M059J (cell line): ENCODE data around the gene SLC25A3. TPM values are rescaled to one million over a fixed set of nuclear protein-coding genes. Genes with fewer than 3 reads are reported as not detected.
"Not testable (repeated sequence)": the region's sequence is repeated elsewhere in the genome, so short reads cannot be mapped to it uniquely, and the experiment has no call there.

Source experiments
- DNase-seq: peaks from one replicate; pipeline ENCODE4 v3.0.0-alpha.2; 2012; ENCODE audit warnings: low read depth
- total RNA-seq: library from RNA; depleted of rRNA; stranded (reverse); fragments of >200 nt; shearing (Covaris generic); gene quantifications from 2 replicates; pipeline ENCODE4 v1.2.3, GENCODE V29; 2014; rRNA removed

SLC25A3 gene
- 560 and 563 TPM in 2 replicates for total RNA-seq

- DNase-seq: peak; percentile 96
Observed at GRCh38 chr12:98593351-98594049, at the start of gene SLC25A3. TSS of gene SLC25A3 (plus strand) at chr12:98593686. CDS start at chr12:98593979, 293 bp downstream.

- no peak for DNase-seq
Observed at GRCh38 chr12:98543701-98544100, 49.8 kb upstream of the SLC25A3 start.

- peak; percentile 16 for DNase-seq
Observed at GRCh38 chr12:98544751-98545150, 48.7 kb upstream of the SLC25A3 start.

GRCh38 chr12:98549371-98550110, 43.9 kb upstream of the SLC25A3 start:
- no peak for DNase-seq

GRCh38 chr12:98551787-98552186, 41.7 kb upstream of the SLC25A3 start:
- no peak for DNase-seq

- not testable (repeated sequence) for DNase-seq
Observed at GRCh38 chr12:98558097-98558496, 35.4 kb upstream of the SLC25A3 start.

- DNase-seq: no peak
Observed at GRCh38 chr12:98559666-98560065, 33.8 kb upstream of the SLC25A3 start.

GRCh38 chr12:98561846-98562245, 31.6 kb upstream of the SLC25A3 start:
- DNase-seq: no peak

- DNase-seq: no peak
Observed at GRCh38 chr12:98572010-98572409, 21.5 kb upstream of the SLC25A3 start.

- DNase-seq: peak; percentile 62
Observed at GRCh38 chr12:98574110-98574509, 19.4 kb upstream of the SLC25A3 start.

- DNase-seq: no peak
Observed at GRCh38 chr12:98575013-98575412, 18.5 kb upstream of the SLC25A3 start.

- not testable (repeated sequence) for DNase-seq
Observed at GRCh38 chr12:98576795-98577194, 16.7 kb upstream of the SLC25A3 start.

GRCh38 chr12:98578392-98578791, 15.1 kb upstream of the SLC25A3 start:
- DNase-seq: no peak

GRCh38 chr12:98578821-98579220, 14.7 kb upstream of the SLC25A3 start:
- peak; percentile 75 for DNase-seq

GRCh38 chr12:98579347-98579746, 14.1 kb upstream of the SLC25A3 start:
- DNase-seq: no peak

GRCh38 chr12:98579835-98580234, 13.7 kb upstream of the SLC25A3 start:
- DNase-seq: no peak

GRCh38 chr12:98580695-98581094, 12.8 kb upstream of the SLC25A3 start:
- no peak for DNase-seq

GRCh38 chr12:98581101-98581500, 12.4 kb upstream of the SLC25A3 start:
- no peak for DNase-seq

GRCh38 chr12:98582093-98582492, 11.4 kb upstream of the SLC25A3 start:
- DNase-seq: peak; percentile 75

- DNase-seq: no peak
Observed at GRCh38 chr12:98587084-98587483, 6.4 kb upstream of the SLC25A3 start.

GRCh38 chr12:98591209-98591608, 2.3 kb upstream of the SLC25A3 start:
- peak; percentile 12 for DNase-seq

GRCh38 chr12:98592825-98593322, 612 bp upstream of the SLC25A3 start:
- no peak for DNase-seq
